HuH-7.5 (cell line): ENCODE data around the gene PTPRU.
"Not testable (repeated sequence)": the region's sequence is repeated elsewhere in the genome, so short reads cannot be mapped to it uniquely, and the experiment has no call there.

Source experiments
- DNase-seq: peaks from one replicate; pipeline ENCODE4 v3.0.0; 2011; ENCODE audit warnings: low spot score

PTPRU gene

GRCh38 chr1:29290414-29290985 lies 54.2 kb downstream of the PTPRU start:
- DNase-seq = no peak

GRCh38 chr1:29291756-29292155 lies 55.4 kb downstream of the PTPRU start:
- DNase-seq = no peak

- DNase-seq = no peak
Measured at GRCh38 chr1:29292344-29292743, 56.0 kb downstream of the PTPRU start.

GRCh38 chr1:29297450-29297849 lies 61.1 kb downstream of the PTPRU start:
- DNase-seq = no peak

- DNase-seq = no peak
Measured at GRCh38 chr1:29298246-29298645, 61.9 kb downstream of the PTPRU start.

- DNase-seq = no peak
Measured at GRCh38 chr1:29299446-29299845, 63.1 kb downstream of the PTPRU start.

GRCh38 chr1:29301732-29302131 lies 65.4 kb downstream of the PTPRU start:
- DNase-seq = not testable (repeated sequence)

- no peak for DNase-seq
Measured at GRCh38 chr1:29303201-29304024, 67.1 kb downstream of the PTPRU start.

- DNase-seq = no peak
Measured at GRCh38 chr1:29304025-29304684, 67.8 kb downstream of the PTPRU start.

GRCh38 chr1:29305943-29306342 lies 69.6 kb downstream of the PTPRU start:
- DNase-seq = no peak

GRCh38 chr1:29306471-29307140 lies 70.3 kb downstream of the PTPRU start:
- no peak for DNase-seq

- no peak for DNase-seq
Measured at GRCh38 chr1:29309075-29309474, 72.8 kb downstream of the PTPRU start.

GRCh38 chr1:29309621-29310020 lies 73.3 kb downstream of the PTPRU start:
- DNase-seq = no peak

GRCh38 chr1:29310616-29311180 lies 74.4 kb downstream of the PTPRU start:
- DNase-seq = no peak

GRCh38 chr1:29311352-29312030 lies 75.2 kb downstream of the PTPRU start:
- DNase-seq = no peak

- no peak for DNase-seq
Measured at GRCh38 chr1:29312469-29313461, 76.4 kb downstream of the PTPRU start.

- DNase-seq = not testable (repeated sequence)
Measured at GRCh38 chr1:29314685-29315084, 78.4 kb downstream of the PTPRU start.

- no peak for DNase-seq
Measured at GRCh38 chr1:29315262-29315661, 78.9 kb downstream of the PTPRU start.

GRCh38 chr1:29315876-29316275 lies 79.6 kb downstream of the PTPRU start:
- no peak for DNase-seq
